A673 (cell line): ENCODE measurements around the gene FNDC7. TPM values are rescaled to one million over a fixed set of nuclear protein-coding genes. Genes with fewer than 3 reads are reported as not detected.
A peak's percentile ranks its signal among the peaks of the same experiment; 100 is the strongest.

Experiments used
- BruUV-seq: library from RNA; stranded (reverse); fragments of 400-500 nt; replicated peaks from 2 replicates; lab custom pipeline; 2021; lab: Mats Ljungman, UMichigan
- CTCF ChIA-PET: fragments of 300-600 bp; sonication (Branson Sonifier 250); formaldehyde crosslinking; loops from one replicate; lab custom pipeline; 2022; ENCODE audit warnings: antibody characterized with exemption; lab: Charles Lee
- POLR2A ChIA-PET: fragments of 300-600 bp; sonication (Branson Sonifier 250); formaldehyde crosslinking; loops from one replicate; lab custom pipeline; 2022; ENCODE audit warnings: antibody characterized with exemption; ENCODE audit not compliant: low non-redundant PET; lab: Charles Lee
- DNase-seq: peaks from one replicate; pipeline ENCODE4 v3.0.0-alpha.2; 2015; ENCODE audit warnings: low spot score
- H3K27ac ChIP-seq: fragments of 200-600 bp; sonication (generic); 2 replicates; pipeline ENCODE4 v1.5.1; 2016; ENCODE audit warnings: mixed run types, low read depth, mild to moderate bottlenecking, mixed read lengths, antibody characterized with exemption, low read length; ENCODE audit not compliant: poor library complexity, severe bottlenecking
- H3K27me3 ChIP-seq: fragments of 200-600 bp; sonication (generic); replicated peaks from 2 replicates; pipeline ENCODE4 v1.6.1; 2017; ENCODE audit warnings: mixed run types, low read depth, mild to moderate bottlenecking, mixed read lengths, antibody characterized with exemption, low read length; ENCODE audit not compliant: insufficient read depth, poor library complexity
- H3K36me3 ChIP-seq: fragments of 200-600 bp; sonication (generic); 2 replicates; pipeline ENCODE4 v1.6.1; 2016; ENCODE audit warnings: mixed run types, mild to moderate bottlenecking, mixed read lengths, antibody characterized with exemption, low read length; ENCODE audit not compliant: insufficient read depth, poor library complexity, severe bottlenecking
- H3K4me1 ChIP-seq: fragments of 200-600 bp; sonication (generic); 2 replicates; pipeline ENCODE4 v1.6.1; 2017; ENCODE audit warnings: mixed run types, mild to moderate bottlenecking, mixed read lengths, antibody characterized with exemption, low read length; ENCODE audit not compliant: insufficient read depth, poor library complexity, severe bottlenecking
- H3K4me3 ChIP-seq: fragments of 200-600 bp; sonication (generic); 2 replicates; pipeline ENCODE4 v1.5.1; 2016; ENCODE audit warnings: low read depth, mixed run types, mild to moderate bottlenecking, mixed read lengths, low read length; ENCODE audit not compliant: poor library complexity, severe bottlenecking
- H3K9me3 ChIP-seq: fragments of 200-600 bp; sonication (generic); 2 replicates; pipeline ENCODE4 v1.6.1; 2016; ENCODE audit warnings: mixed run types, low read depth, mild to moderate bottlenecking, mixed read lengths, antibody characterized with exemption, low read length; ENCODE audit not compliant: poor library complexity, severe bottlenecking
- CTCF ChIP-seq: fragments of 300-800, 200-600 bp; sonication (generic); conservative IDR thresholded peaks from 2 replicates; pipeline ENCODE4 v1.5.1; 2017; ENCODE audit warnings: low read depth, mild to moderate bottlenecking, antibody characterized with exemption, low read length, moderate library complexity, mixed read lengths
- EZH2 ChIP-seq: fragments of 200-600 bp; sonication (generic); IDR thresholded peaks from 2 replicates; pipeline ENCODE4 v1.6.1; 2017; ENCODE audit warnings: borderline replicate concordance, low read depth, mild to moderate bottlenecking, mixed read lengths, antibody characterized with exemption, low read length; ENCODE audit not compliant: poor library complexity, severe bottlenecking
- intact Hi-C: fragments of 100-400 bp; cut with micrococcal nuclease; formaldehyde crosslinking; loops from one replicate; pipeline ENCODE4 v1.10.0; 2022; ENCODE audit not compliant: unreplicated experiment
- total RNA-seq: library from RNA; stranded (reverse); gene quantifications from 2 replicates; pipeline ENCODE4 v1.2.3, GENCODE V29; 2021

Gene FNDC7
- total RNA-seq, 1 experiment from 2014 or later = 0.13 TPM

GRCh38 chr1:108692724-108693655, 19.7 kb upstream of the FNDC7 start:
- H3K27ac ChIP-seq = peak overlapping the region; percentile 94
- H3K9me3 ChIP-seq = no peaks in the 10 kb centered on the region
- TF ChIP-seq EZH2 = no peak
- TF ChIP-seq CTCF = peak; percentile 22; the same call in 1 of the 2 replicates
- CTCF ChIA-PET = interaction anchor here (0.6 to 1.2 kb wide), 2 partner anchors 133 to 417 kb away, joined by 3 read pairs; partner anchors contain the start of gene EEIG2
- POLR2A ChIA-PET = interaction anchor here (0.5 kb wide), 1 partner anchor 170 kb away, joined by 13 read pairs; no protein-coding TSS in a partner anchor
- H3K27me3 ChIP-seq = no peaks in the 10 kb centered on the region
- DNase-seq = peak; percentile 68
- H3K4me1 ChIP-seq = peaks cover 16% of the 10 kb centered on the region
- BruUV-seq = no TSS peak
- peak overlapping the region; percentile 77 for H3K4me3 ChIP-seq
- peaks cover 32% of the 10 kb centered on the region for H3K36me3 ChIP-seq
- intact Hi-C loops = loop anchor here (2.0 to 10.0 kb wide), 2 partner anchors 54 to 202 kb away; partner anchors contain the start of gene STXBP3

GRCh38 chr1:108695535-108695934, 17.2 kb upstream of the FNDC7 start:
- Histone ChIP-seq H3K4me3 (no peak overlapping the region), H3K4me1 (peaks cover 16% of the 10 kb centered on the region), H3K9me3 (no peaks in the 10 kb centered on the region), H3K27ac (no peak overlapping the region), H3K36me3 (peaks cover 58% of the 10 kb centered on the region), H3K27me3 (no peaks in the 10 kb centered on the region)
- DNase-seq = no peak
- no TSS peak for BruUV-seq
- ChIA-PET POLR2A (no interaction called here), CTCF (no interaction called here)
- intact Hi-C loops = loop anchor here (10.0 kb wide), 1 partner anchor 199 kb away; no protein-coding TSS in a partner anchor
- TF ChIP-seq CTCF (no peak), EZH2 (no peak)

- H3K4me1 ChIP-seq = peaks cover 12% of the 10 kb centered on the region
- H3K27ac ChIP-seq = no peak overlapping the region
- no peaks in the 10 kb centered on the region for H3K27me3 ChIP-seq
- intact Hi-C loops = loop anchor here (10.0 kb wide), 1 partner anchor 195 kb away; no protein-coding TSS in a partner anchor
- no peaks in the 10 kb centered on the region for H3K9me3 ChIP-seq
- H3K36me3 ChIP-seq = peaks cover 71% of the 10 kb centered on the region
- TSS peak; percentile 67 for BruUV-seq
- TF ChIP-seq CTCF (no peak), EZH2 (no peak)
- H3K4me3 ChIP-seq = no peak overlapping the region
- ChIA-PET CTCF (no interaction called here), POLR2A (no interaction called here)
- DNase-seq = no peak
Measured at GRCh38 chr1:108699375-108700332, 13.1 kb upstream of the FNDC7 start.
